OCI-LY1 (cell line): ENCODE measurements around the gene AMBN.

Experiments used
- H2AFZ ChIP-seq: fragments of 200-600 bp; sonication (generic), shearing (Covaris generic); 2 replicates; pipeline ENCODE4 v1.6.0; 2014; ENCODE audit warnings: antibody characterized with exemption, mild to moderate bottlenecking, low read length
- H3F3A ChIP-seq: fragments of 200-600 bp; sonication (generic), shearing (Covaris generic); 2 replicates; pipeline ENCODE4 v1.6.0; 2014; ENCODE audit warnings: mild to moderate bottlenecking, antibody characterized with exemption, low read length, moderate library complexity; ENCODE audit not compliant: insufficient read depth
- H3K27ac ChIP-seq: fragments of 200-600 bp; sonication (generic); 2 replicates; pipeline ENCODE4 v1.5.1; 2014; ENCODE audit warnings: low read length, mixed run types, mild to moderate bottlenecking, low read depth; ENCODE audit not compliant: poor library complexity, severe bottlenecking
- H3K27me3 ChIP-seq: fragments of 200-600 bp; sonication (generic); 2 replicates; pipeline ENCODE4 v1.6.0; 2014; ENCODE audit warnings: antibody characterized with exemption, mild to moderate bottlenecking, low read length, moderate library complexity; ENCODE audit not compliant: insufficient read depth
- H3K36me3 ChIP-seq: fragments of 200-600 bp; sonication (generic); 2 replicates; pipeline ENCODE4 v1.6.1; 2014; ENCODE audit warnings: mild to moderate bottlenecking, antibody characterized with exemption, low read length, moderate library complexity, mixed read lengths; ENCODE audit not compliant: insufficient read depth
- H3K4me1 ChIP-seq: fragments of 200-600 bp; sonication (generic); 2 replicates; pipeline ENCODE4 v1.5.1; 2014; ENCODE audit warnings: mild to moderate bottlenecking, low read length, moderate library complexity; ENCODE audit not compliant: insufficient read depth, severe bottlenecking
- H3K4me2 ChIP-seq: fragments of 200-600 bp; sonication (generic), shearing (Covaris generic); 2 replicates; pipeline ENCODE4 v1.6.1; 2014; ENCODE audit warnings: low read length
- H3K4me3 ChIP-seq: fragments of 200-600 bp; sonication (generic); 2 replicates; pipeline ENCODE4 v1.5.1; 2014; ENCODE audit warnings: low read length, low read depth, mild to moderate bottlenecking, mixed read lengths; ENCODE audit not compliant: poor library complexity, severe bottlenecking
- H3K79me2 ChIP-seq: fragments of 200-600 bp; shearing (Covaris generic); 2 replicates; pipeline ENCODE4 v1.6.1; 2016; ENCODE audit warnings: mixed run types, low read length, mixed read lengths; ENCODE audit not compliant: insufficient read depth
- H3K9ac ChIP-seq: fragments of 200-600 bp; sonication (generic), shearing (Covaris generic); 2 replicates; pipeline ENCODE4 v1.6.1; 2014; ENCODE audit warnings: mild to moderate bottlenecking, low read length, mixed read lengths
- H3K9me2 ChIP-seq: fragments of 200-600 bp; sonication (generic), shearing (Covaris generic); 2 replicates; pipeline ENCODE4 v1.6.1; 2014; ENCODE audit warnings: low read depth, mild to moderate bottlenecking, low read length, mixed read lengths
- H3K9me3 ChIP-seq: fragments of 200-600 bp; shearing (Covaris generic); 2 replicates; pipeline ENCODE4 v1.6.1; 2014; ENCODE audit warnings: low read length, mixed read lengths
- H4K20me1 ChIP-seq: fragments of 200-600 bp; sonication (generic), shearing (Covaris generic); 2 replicates; pipeline ENCODE4 v1.6.0; 2016; ENCODE audit warnings: mild to moderate bottlenecking, low read length; ENCODE audit not compliant: insufficient read depth
- EZH2 ChIP-seq: fragments of 200-600 bp; sonication (generic), shearing (Covaris generic); IDR thresholded peaks from 2 replicates; pipeline ENCODE4 v1.8.0; 2017; ENCODE audit warnings: borderline replicate concordance, mixed run types, mild to moderate bottlenecking, antibody characterized with exemption, low read length, moderate library complexity, mixed read lengths
- TF ChIP-seq, protein P1 (sequence below): fragments of 200-600 bp; sonication (generic), shearing (Covaris generic); IDR thresholded peaks from 2 replicates; pipeline ENCODE4 v1.5.1; 2017; ENCODE audit warnings: mild to moderate bottlenecking, antibody characterized with exemption, low read length, moderate library complexity, mixed read lengths

The AMBN gene

GRCh38 chr4:70559211-70559830 lies 32.7 kb upstream of the AMBN start:
- Histone ChIP-seq H4K20me1 (no peaks in the 10 kb centered on the region), H3K9me3 (no peaks in the 10 kb centered on the region), H3K9me2 (no peaks in the 10 kb centered on the region), H3K27me3 (no peaks in the 10 kb centered on the region), H3K4me1 (no peaks in the 10 kb centered on the region), H3K79me2 (no peaks in the 10 kb centered on the region), H2AFZ (no peak overlapping the region), H3K9ac (no peak overlapping the region), H3K4me2 (no peak overlapping the region), H3K27ac (no peak overlapping the region), H3F3A (no peaks in the 10 kb centered on the region), H3K36me3 (no peaks in the 10 kb centered on the region), H3K4me3 (no peak overlapping the region)
- TF ChIP-seq, protein P1, sequence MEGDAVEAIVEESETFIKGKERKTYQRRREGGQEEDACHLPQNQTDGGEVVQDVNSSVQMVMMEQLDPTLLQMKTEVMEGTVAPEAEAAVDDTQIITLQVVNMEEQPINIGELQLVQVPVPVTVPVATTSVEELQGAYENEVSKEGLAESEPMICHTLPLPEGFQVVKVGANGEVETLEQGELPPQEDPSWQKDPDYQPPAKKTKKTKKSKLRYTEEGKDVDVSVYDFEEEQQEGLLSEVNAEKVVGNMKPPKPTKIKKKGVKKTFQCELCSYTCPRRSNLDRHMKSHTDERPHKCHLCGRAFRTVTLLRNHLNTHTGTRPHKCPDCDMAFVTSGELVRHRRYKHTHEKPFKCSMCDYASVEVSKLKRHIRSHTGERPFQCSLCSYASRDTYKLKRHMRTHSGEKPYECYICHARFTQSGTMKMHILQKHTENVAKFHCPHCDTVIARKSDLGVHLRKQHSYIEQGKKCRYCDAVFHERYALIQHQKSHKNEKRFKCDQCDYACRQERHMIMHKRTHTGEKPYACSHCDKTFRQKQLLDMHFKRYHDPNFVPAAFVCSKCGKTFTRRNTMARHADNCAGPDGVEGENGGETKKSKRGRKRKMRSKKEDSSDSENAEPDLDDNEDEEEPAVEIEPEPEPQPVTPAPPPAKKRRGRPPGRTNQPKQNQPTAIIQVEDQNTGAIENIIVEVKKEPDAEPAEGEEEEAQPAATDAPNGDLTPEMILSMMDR = peak; percentile 72
- TF ChIP-seq EZH2 = no peak

- no peak overlapping the region for H2AFZ ChIP-seq
- no peaks in the 10 kb centered on the region for H3K4me1 ChIP-seq
- TF ChIP-seq, protein P1 = no peak
- no peak for TF ChIP-seq EZH2
- H3K79me2 ChIP-seq = no peaks in the 10 kb centered on the region
- H3F3A ChIP-seq = no peaks in the 10 kb centered on the region
- H4K20me1 ChIP-seq = no peaks in the 10 kb centered on the region
- H3K27me3 ChIP-seq = no peaks in the 10 kb centered on the region
- H3K4me2 ChIP-seq = no peak overlapping the region
- no peaks in the 10 kb centered on the region for H3K36me3 ChIP-seq
- H3K9me3 ChIP-seq = no peaks in the 10 kb centered on the region
- no peak overlapping the region for H3K27ac ChIP-seq
- H3K9me2 ChIP-seq = no peaks in the 10 kb centered on the region
- H3K4me3 ChIP-seq = no peak overlapping the region
- H3K9ac ChIP-seq = no peak overlapping the region
Observed at GRCh38 chr4:70559924-70560323, 32.1 kb upstream of the AMBN start.

GRCh38 chr4:70564033-70564432 lies 28.0 kb upstream of the AMBN start:
- H2AFZ ChIP-seq = no peak overlapping the region
- no peak overlapping the region for H3K27ac ChIP-seq
- H3K9ac ChIP-seq = no peak overlapping the region
- TF ChIP-seq, protein P1 = no peak
- TF ChIP-seq EZH2 = no peak
- H3K4me2 ChIP-seq = no peak overlapping the region
- no peaks in the 10 kb centered on the region for H4K20me1 ChIP-seq
- H3K79me2 ChIP-seq = no peaks in the 10 kb centered on the region
- H3K4me1 ChIP-seq = no peaks in the 10 kb centered on the region
- H3K4me3 ChIP-seq = no peak overlapping the region
- no peaks in the 10 kb centered on the region for H3K9me3 ChIP-seq
- no peaks in the 10 kb centered on the region for H3K9me2 ChIP-seq
- no peaks in the 10 kb centered on the region for H3F3A ChIP-seq
- H3K27me3 ChIP-seq = no peaks in the 10 kb centered on the region
- no peaks in the 10 kb centered on the region for H3K36me3 ChIP-seq
